Vagina (tissue), 2 donors: ENCODE data around the gene SHC4.

ENCODE experiments used
- POLR2A ChIP-seq, 2 donors: fragments of 450-650 bp; IDR thresholded peaks; one replicate each; pipeline ENCODE4 v1.6.1; 2017; ENCODE audit warnings: antibody characterized with exemption in 2 of 2, mild to moderate bottlenecking in 2 of 2, moderate library complexity in 2 of 2
- TF ChIP-seq, protein P1 (sequence below), 3 experiments: fragments of 450-650 bp in 2 of 3; fragments of 200-600 bp in 1 of 3; sonication (generic) in 1 of 3; IDR thresholded peaks; one replicate each; pipeline ENCODE4 v1.5.1; 2017 to 2019; ENCODE audit warnings: antibody characterized with exemption in 3 of 3, mild to moderate bottlenecking in 2 of 3, moderate library complexity in 2 of 3

DNA sequence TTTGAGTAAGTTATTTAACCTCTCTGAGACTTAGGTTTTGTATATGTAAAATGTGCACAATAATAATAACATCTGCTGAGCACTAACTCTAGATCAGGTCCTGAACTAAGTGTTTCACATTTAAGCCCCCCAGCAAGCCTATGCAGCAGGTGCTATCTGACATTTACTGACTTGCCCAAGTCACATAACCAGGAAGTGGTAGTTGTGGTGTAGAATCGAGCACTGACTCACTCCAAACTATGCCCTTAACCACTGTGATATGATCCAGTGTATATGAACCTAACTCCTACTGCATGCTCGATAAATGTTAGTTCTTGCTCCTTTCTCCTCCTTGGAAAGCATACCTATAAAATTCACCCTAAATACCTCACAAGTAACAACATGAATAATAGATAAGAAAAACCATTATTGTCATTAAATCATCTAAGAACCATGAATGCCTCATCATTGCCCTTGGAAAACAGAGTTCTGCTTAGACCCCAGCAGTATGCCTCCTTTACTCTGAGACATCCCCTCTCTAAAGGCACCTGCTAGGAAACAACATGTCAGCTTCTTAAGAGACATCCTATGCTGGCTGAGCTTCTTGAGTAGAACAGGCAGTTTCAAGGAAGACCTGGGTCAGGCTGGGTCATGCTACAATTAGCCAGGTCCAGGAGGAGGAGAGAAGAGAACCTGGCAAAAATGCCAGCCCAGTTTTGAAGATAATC lies 3.0 kb upstream of the SHC4 start:
- TF ChIP-seq, protein P1, sequence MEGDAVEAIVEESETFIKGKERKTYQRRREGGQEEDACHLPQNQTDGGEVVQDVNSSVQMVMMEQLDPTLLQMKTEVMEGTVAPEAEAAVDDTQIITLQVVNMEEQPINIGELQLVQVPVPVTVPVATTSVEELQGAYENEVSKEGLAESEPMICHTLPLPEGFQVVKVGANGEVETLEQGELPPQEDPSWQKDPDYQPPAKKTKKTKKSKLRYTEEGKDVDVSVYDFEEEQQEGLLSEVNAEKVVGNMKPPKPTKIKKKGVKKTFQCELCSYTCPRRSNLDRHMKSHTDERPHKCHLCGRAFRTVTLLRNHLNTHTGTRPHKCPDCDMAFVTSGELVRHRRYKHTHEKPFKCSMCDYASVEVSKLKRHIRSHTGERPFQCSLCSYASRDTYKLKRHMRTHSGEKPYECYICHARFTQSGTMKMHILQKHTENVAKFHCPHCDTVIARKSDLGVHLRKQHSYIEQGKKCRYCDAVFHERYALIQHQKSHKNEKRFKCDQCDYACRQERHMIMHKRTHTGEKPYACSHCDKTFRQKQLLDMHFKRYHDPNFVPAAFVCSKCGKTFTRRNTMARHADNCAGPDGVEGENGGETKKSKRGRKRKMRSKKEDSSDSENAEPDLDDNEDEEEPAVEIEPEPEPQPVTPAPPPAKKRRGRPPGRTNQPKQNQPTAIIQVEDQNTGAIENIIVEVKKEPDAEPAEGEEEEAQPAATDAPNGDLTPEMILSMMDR (IDR thresholded peaks at IDR 0.05): no peak
- no peak for TF ChIP-seq POLR2A (IDR thresholded peaks at IDR 0.05)
